MM.1S (cell line): ENCODE data around the gene SLC6A12.

Source experiments
- DNase-seq: peaks from one replicate; pipeline ENCODE4 v3.0.0-alpha.2; 2015
- H2AFZ ChIP-seq: fragments of 300-600 bp; sonication (generic); 2 replicates; pipeline ENCODE4 v1.6.0; 2016; ENCODE audit warnings: antibody characterized with exemption, low read length
- H3F3A ChIP-seq: fragments of 300-600 bp; sonication (generic); 2 replicates; pipeline ENCODE4 v1.6.1; 2016; ENCODE audit warnings: mild to moderate bottlenecking, antibody characterized with exemption, low read length, moderate library complexity, mixed read lengths; ENCODE audit not compliant: insufficient read depth
- H3K27ac ChIP-seq: fragments of 300-600 bp; sonication (generic); 2 replicates; pipeline ENCODE4 v1.5.1; 2016; ENCODE audit warnings: mild to moderate bottlenecking, low read length
- H3K27me3 ChIP-seq: fragments of 300-600 bp; sonication (generic); replicated peaks from 2 replicates; pipeline ENCODE4 v1.6.0; 2016; ENCODE audit warnings: low read length; ENCODE audit not compliant: insufficient read depth
- H3K36me3 ChIP-seq: fragments of 300-600 bp; sonication (generic); replicated peaks from 2 replicates; pipeline ENCODE4 v1.6.1; 2016; ENCODE audit warnings: mild to moderate bottlenecking, low read length, mixed read lengths; ENCODE audit not compliant: insufficient read depth
- H3K4me1 ChIP-seq: fragments of 300-600 bp; sonication (generic); 2 replicates; pipeline ENCODE4 v1.6.1; 2016; ENCODE audit warnings: low read length, mixed read lengths
- H3K4me2 ChIP-seq: fragments of 300-600 bp; sonication (generic); 2 replicates; pipeline ENCODE4 v1.6.0; 2016; ENCODE audit warnings: low read depth, low read length
- H3K4me3 ChIP-seq: fragments of 300-600 bp; sonication (generic); 2 replicates; pipeline ENCODE4 v1.5.1; 2016; ENCODE audit warnings: low read length, mixed read lengths
- H3K79me2 ChIP-seq: fragments of 300-600 bp; sonication (generic); 2 replicates; pipeline ENCODE4 v1.6.1; 2016; ENCODE audit warnings: mixed run types, low read length, mixed read lengths
- H3K9ac ChIP-seq: fragments of 300-600 bp; sonication (generic); 2 replicates; pipeline ENCODE4 v1.6.1; 2016; ENCODE audit warnings: low read length, mixed read lengths
- H3K9me2 ChIP-seq: fragments of 300-600 bp; sonication (generic); replicated peaks from 2 replicates; pipeline ENCODE4 v1.6.1; 2016; ENCODE audit warnings: mild to moderate bottlenecking, low read length, mixed read lengths; ENCODE audit not compliant: insufficient read depth
- H3K9me3 ChIP-seq: fragments of 300-600 bp; sonication (generic); replicated peaks from 2 replicates; pipeline ENCODE4 v1.6.1; 2016; ENCODE audit warnings: mild to moderate bottlenecking, low read length, mixed read lengths; ENCODE audit not compliant: insufficient read depth
- H4K20me1 ChIP-seq: fragments of 300-600 bp; sonication (generic); 2 replicates; pipeline ENCODE4 v1.6.1; 2016; ENCODE audit warnings: mild to moderate bottlenecking, low read length, moderate library complexity, mixed read lengths; ENCODE audit not compliant: insufficient read depth
- EZH2 ChIP-seq: fragments of 300-600 bp; sonication (generic); optimal IDR thresholded peaks from 2 replicates; pipeline ENCODE3; 2017; ENCODE audit warnings: low read depth, mild to moderate bottlenecking, antibody characterized with exemption, low read length, mixed read lengths
- EZH2phosphoT487 ChIP-seq: fragments of 300-600 bp; sonication (generic); IDR thresholded peaks from 2 replicates; pipeline ENCODE4 v1.6.1; 2018; ENCODE audit warnings: antibody characterized with exemption, low read length
- TF ChIP-seq, protein P1 (sequence below): fragments of 300-600 bp; sonication (generic); IDR thresholded peaks from 2 replicates; pipeline ENCODE4 v1.5.1; 2016; ENCODE audit warnings: antibody characterized with exemption, low read length, mixed read lengths

SLC6A12 gene

DNA sequence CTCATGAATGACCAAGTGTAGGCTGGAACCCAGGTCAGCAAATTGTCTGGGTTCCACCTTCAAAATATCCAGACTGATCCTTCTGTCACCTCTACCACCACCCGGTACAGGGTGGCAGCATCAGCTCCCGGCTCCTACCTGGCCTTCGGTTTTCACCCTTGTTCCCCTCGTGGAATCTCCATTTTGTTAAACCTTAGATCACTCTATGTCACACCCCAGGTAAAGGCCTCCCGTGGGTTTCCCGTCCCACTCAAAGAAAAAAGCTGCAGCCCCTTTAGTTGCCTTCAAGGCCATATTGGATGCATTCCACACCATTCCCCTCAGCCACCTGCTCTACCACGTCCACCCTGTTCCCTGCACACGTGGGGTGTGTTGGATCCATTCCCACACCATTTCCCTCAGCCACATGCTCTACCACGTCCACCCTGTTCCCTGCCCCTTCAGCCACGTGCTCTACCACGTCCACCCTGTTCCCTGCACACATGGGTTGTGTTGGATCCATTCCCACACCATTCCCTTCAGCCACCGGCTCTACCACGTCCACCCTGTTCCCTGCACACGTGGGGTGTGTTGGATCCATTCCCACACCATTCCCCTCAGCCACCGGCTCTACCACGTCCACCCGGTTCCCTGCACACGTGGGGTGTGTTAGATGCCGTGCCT lies 24.9 kb upstream of the SLC6A12 start:
- Histone ChIP-seq H3K9me3 (no peaks in the 10 kb centered on the region), H3K4me3 (no peak overlapping the region), H3F3A (no peaks in the 10 kb centered on the region), H3K4me2 (no peak overlapping the region), H3K9ac (no peak overlapping the region), H3K9me2 (no peaks in the 10 kb centered on the region), H4K20me1 (no peaks in the 10 kb centered on the region), H3K36me3 (no peaks in the 10 kb centered on the region), H3K27ac (no peak overlapping the region), H3K79me2 (no peaks in the 10 kb centered on the region), H3K27me3 (peaks cover 36% of the 10 kb centered on the region; the same call in 1 of the 2 replicates), H2AFZ (no peak overlapping the region), H3K4me1 (no peaks in the 10 kb centered on the region)
- no peak for DNase-seq
- TF ChIP-seq EZH2phosphoT487 (no peak), EZH2 (no peak)
- TF ChIP-seq, protein P1, sequence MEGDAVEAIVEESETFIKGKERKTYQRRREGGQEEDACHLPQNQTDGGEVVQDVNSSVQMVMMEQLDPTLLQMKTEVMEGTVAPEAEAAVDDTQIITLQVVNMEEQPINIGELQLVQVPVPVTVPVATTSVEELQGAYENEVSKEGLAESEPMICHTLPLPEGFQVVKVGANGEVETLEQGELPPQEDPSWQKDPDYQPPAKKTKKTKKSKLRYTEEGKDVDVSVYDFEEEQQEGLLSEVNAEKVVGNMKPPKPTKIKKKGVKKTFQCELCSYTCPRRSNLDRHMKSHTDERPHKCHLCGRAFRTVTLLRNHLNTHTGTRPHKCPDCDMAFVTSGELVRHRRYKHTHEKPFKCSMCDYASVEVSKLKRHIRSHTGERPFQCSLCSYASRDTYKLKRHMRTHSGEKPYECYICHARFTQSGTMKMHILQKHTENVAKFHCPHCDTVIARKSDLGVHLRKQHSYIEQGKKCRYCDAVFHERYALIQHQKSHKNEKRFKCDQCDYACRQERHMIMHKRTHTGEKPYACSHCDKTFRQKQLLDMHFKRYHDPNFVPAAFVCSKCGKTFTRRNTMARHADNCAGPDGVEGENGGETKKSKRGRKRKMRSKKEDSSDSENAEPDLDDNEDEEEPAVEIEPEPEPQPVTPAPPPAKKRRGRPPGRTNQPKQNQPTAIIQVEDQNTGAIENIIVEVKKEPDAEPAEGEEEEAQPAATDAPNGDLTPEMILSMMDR, result no peak

DNA sequence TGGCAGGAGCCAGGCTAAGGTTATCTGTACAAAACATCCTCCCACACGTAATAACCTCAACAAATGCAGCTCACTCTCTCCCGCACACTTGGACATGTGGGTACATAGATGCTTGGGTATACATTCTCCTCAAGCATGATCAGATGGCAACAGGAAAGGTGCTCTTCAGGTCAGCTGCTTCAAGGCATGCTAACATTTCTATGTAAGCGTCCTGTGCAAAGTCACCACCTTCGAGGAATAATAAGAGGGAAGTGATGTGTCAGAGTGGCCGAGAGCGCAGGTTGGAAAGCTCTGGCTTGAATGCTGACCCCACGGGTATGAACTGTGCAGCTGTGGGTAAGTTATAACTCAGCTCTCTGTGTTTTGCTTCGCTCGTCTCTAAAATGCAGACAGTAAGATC lies 24.2 kb upstream of the SLC6A12 start:
- Histone ChIP-seq H3K36me3 (no peaks in the 10 kb centered on the region), H3K9me3 (no peaks in the 10 kb centered on the region), H3K4me2 (no peak overlapping the region), H3F3A (no peaks in the 10 kb centered on the region), H3K4me1 (no peaks in the 10 kb centered on the region), H4K20me1 (no peaks in the 10 kb centered on the region), H3K27me3 (peaks cover 36% of the 10 kb centered on the region), H3K79me2 (no peaks in the 10 kb centered on the region), H3K27ac (no peak overlapping the region), H3K9ac (no peak overlapping the region), H3K4me3 (no peak overlapping the region), H3K9me2 (no peaks in the 10 kb centered on the region), H2AFZ (no peak overlapping the region)
- no peak for DNase-seq
- TF ChIP-seq, protein P1, result no peak
- TF ChIP-seq EZH2phosphoT487, result no peak
- TF ChIP-seq EZH2, result no peak

DNA sequence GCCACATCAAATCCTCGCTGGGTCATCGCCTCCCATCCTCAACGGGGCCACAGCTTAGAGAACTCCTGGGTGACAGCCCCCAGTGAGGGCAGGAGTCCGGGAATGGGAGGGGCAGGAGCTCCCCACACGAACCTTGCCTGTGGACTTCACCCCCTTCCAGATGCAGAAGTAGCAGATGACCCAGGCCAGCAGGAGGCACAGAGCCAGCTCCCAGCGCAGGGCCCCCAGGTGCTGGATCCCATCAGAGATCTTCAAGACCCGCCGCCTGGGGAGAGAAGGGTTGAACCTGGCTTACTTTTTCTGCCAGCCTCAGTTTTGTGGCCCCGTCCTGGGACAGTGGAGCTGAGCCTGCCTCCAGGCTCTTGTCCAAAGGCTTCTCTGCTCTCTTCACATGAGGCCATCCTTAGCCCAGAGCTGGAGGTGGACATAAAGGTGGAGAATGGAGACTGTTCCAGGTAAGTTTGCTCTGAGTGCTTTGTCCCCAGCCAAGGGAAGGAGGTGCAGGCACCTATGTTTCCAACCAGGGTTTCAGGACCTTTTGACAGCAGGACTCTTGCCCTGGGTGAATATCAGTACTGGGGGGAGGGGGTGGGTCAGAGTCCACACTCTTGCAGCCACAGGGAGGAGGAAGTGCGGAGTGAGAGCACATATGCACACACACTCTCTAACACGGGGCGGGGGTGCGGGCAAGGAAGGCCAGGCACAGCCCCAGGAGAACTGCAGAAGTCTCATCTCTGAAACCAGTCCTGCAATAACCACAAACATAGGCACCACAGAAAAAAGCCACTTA lies 23.3 kb upstream of the SLC6A12 start:
- Histone ChIP-seq H3K9me3 (no peaks in the 10 kb centered on the region), H3K9ac (no peak overlapping the region), H2AFZ (no peak overlapping the region), H3K4me3 (no peak overlapping the region), H4K20me1 (no peaks in the 10 kb centered on the region), H3K27ac (no peak overlapping the region), H3K4me1 (no peaks in the 10 kb centered on the region), H3K9me2 (no peaks in the 10 kb centered on the region), H3F3A (no peaks in the 10 kb centered on the region), H3K27me3 (peaks cover 36% of the 10 kb centered on the region), H3K36me3 (no peaks in the 10 kb centered on the region), H3K79me2 (no peaks in the 10 kb centered on the region), H3K4me2 (no peak overlapping the region)
- no peak for DNase-seq
- TF ChIP-seq, protein P1, result no peak
- TF ChIP-seq EZH2phosphoT487 (no peak), EZH2 (no peak)
